Heart left ventricle (tissue), 16 donors: Measurements from ENCODE around the gene SORCS2. TPM values are rescaled to one million over a fixed set of nuclear protein-coding genes. Genes with fewer than 3 reads are reported as not detected.

ENCODE experiments used
- ATAC-seq, 4 donors: fragments of 200-7000 bp; cut with Tn5 transposase; one replicate each; pipeline ENCODE4 v1.9.1; 2020 to 2022; ENCODE audit warnings: moderate library complexity in 4 of 4, mild to moderate bottlenecking in 3 of 4, moderate number of reproducible peaks in 1 of 4
- DNase-seq, 5 donors: peaks; one replicate each; pipeline ENCODE4 v3.0.0-alpha.2; 2020
- H3K27ac ChIP-seq, 12 donors: fragments of 200-600 bp; sonication (generic) in 4 of 12; one replicate each; pipeline versions ENCODE4 v1.5.0 to v1.8.0; 2016 to 2022; ENCODE audit warnings: mild to moderate bottlenecking in 2 of 12
- H3K27me3 ChIP-seq, 9 donors: fragments of 200-600 bp; sonication (generic) in 2 of 9; one replicate each; pipeline versions ENCODE4 v1.5.1 to v1.8.0; 2016 to 2022; ENCODE audit warnings: mild to moderate bottlenecking in 3 of 9
- H3K36me3 ChIP-seq, 9 donors: fragments of 200-600 bp; sonication (generic) in 2 of 9; one replicate each; pipeline versions ENCODE4 v1.5.0 to v1.8.0; 2018 to 2022; ENCODE audit warnings: mild to moderate bottlenecking in 2 of 9
- H3K4me1 ChIP-seq, 12 donors: fragments of 200-600 bp; sonication (generic) in 4 of 12; one replicate each; pipeline versions ENCODE4 v1.5.0 to v1.8.0; 2016 to 2022; ENCODE audit warnings: mild to moderate bottlenecking in 3 of 12
- H3K4me3 ChIP-seq, 12 donors: fragments of 200-600 bp; sonication (generic) in 4 of 12; one replicate each; pipeline versions ENCODE4 v1.5.0 to v1.8.0; 2017 to 2022; ENCODE audit warnings: mild to moderate bottlenecking in 9 of 12, moderate library complexity in 4 of 12
- H3K9me3 ChIP-seq, 12 donors: fragments of 200-600 bp; sonication (generic) in 4 of 12; one replicate each; pipeline versions ENCODE4 v1.5.0 to v1.8.0; 2016 to 2022; ENCODE audit warnings: mild to moderate bottlenecking in 1 of 12
- CTCF ChIP-seq, 12 donors: fragments of 200-600 bp; sonication (generic) in 4 of 12; IDR thresholded peaks; one replicate each; pipeline versions ENCODE4 v1.5.0 to v1.8.0; 2018 to 2022; ENCODE audit warnings: antibody characterized with exemption in 12 of 12, mild to moderate bottlenecking in 5 of 12
- POLR2A ChIP-seq, 2 donors: fragments of 450-650 bp; IDR thresholded peaks; one replicate each; pipeline ENCODE4 v1.6.1; 2017; ENCODE audit warnings: antibody characterized with exemption in 2 of 2, mild to moderate bottlenecking in 2 of 2, moderate library complexity in 2 of 2
- WGBS, 4 donors: extraction: QIAGEN DNeasy Blood & Tissue Kit in 2 of 4; methylation state at CpG; one replicate each; pipeline versions ENCODE4 v1.1.5 to v1.1.7; 2013 to 2018; 5-methylcytosine and 5-hydroxymethylcytosine counted together
- intact Hi-C, 10 donors: fragments of 100-400 bp; cut with DNase I; formaldehyde crosslinking; loops; one replicate each; pipeline versions ENCODE4 v1.11.1 to v1.14.2; 2022
- polyA plus RNA-seq, 2 donors: library from polyadenylated mRNA; stranded (reverse); fragments of 200-250 nt; gene quantifications; one replicate each; pipeline ENCODE4 v1.2.3, GENCODE V29; 2013
- total RNA-seq, 9 donors: library from RNA; depleted of rRNA in 2 of 9; stranded (reverse); fragments of >200 nt in 2 of 9; fragmentation: NEBNext Ultra II Directional in 3 of 9; extraction: Animal tissue kit (Norgen Biotek cat#: 25700) in 3 of 9; gene quantifications; one replicate each; pipeline versions ENCODE4 v1.1.0 to v1.2.4, GENCODE V29; 2016 to 2023
- donor health status: ischemic (EF 13 %, LVEDD 7.1; RV severe dilation, severe dysfunction).
- donor health status: healthy with polysubstance abuse.
- donor health status: DM: no; HTN: yes; CAD: no.
- donor health status: DM: no; HTN: no; CAD: no.
- donor health status: ischemic (EF 25% LVEDD 6.9; RV normal size, moderate dysfunction).
- donor health status: ischemic (EF 25% LVEDD 5.7; RV mildly dilated, moderate dysfunction).
- donor health status: healthy.
- donor health status: DM: yes; HTN: yes; CAD: no.
- donor health status: ischemic (EF 35%, LVEDD 5.7; RV mildly dilated, moderate dysfunction).
- donor health status: nonischemic (EF 11% LVEDD 7.7; RV severe dilation, severe dysfunction).
- donor health status: DM: yes; HTN: yes; CAD: no.
- donor health status: PGD.
- donor health status: ischemic (EF 29% LVEDD 5.4; RV normal size, mild dysfunction).
- donor health status: nonischemic (EF 23%, LVEDD 6.1; RV moderate dilation, normal function).

SORCS2 gene
- total and polyA plus RNA-seq, 11 donors, result 0.28 to 5.5 (median 2.4) TPM

GRCh38 chr4:7622371-7622770 is 430.0 kb downstream of the SORCS2 start:
- intact Hi-C loops, result no loop called here
- Histone ChIP-seq H3K4me3 (no peak overlapping the region), H3K9me3 (no peaks in the 10 kb centered on the region), H3K27me3 (peaks cover 0 to 7% (median 0%) of the 10 kb centered on the region in 9 donors), H3K4me1 (no peaks in the 10 kb centered on the region), H3K27ac (no peak overlapping the region), H3K36me3 (no peaks in the 10 kb centered on the region)
- TF ChIP-seq POLR2A (IDR thresholded peaks at IDR 0.05), result no peak
- TF ChIP-seq CTCF (IDR thresholded peaks at IDR 0.05), result no peak
- ATAC-seq, result no peak
- DNase-seq, result peak in 1 of 5 donors; percentile 17
- WGBS, 4 donors, result 57 to 72% (median 65%) methylated on average over 5 to 9 of the region's 9 CpGs

- intact Hi-C loops, result no loop called here
- Histone ChIP-seq H3K4me1 (no peaks in the 10 kb centered on the region), H3K27ac (no peak overlapping the region), H3K27me3 (peaks cover 0 to 7% (median 0%) of the 10 kb centered on the region in 9 donors), H3K36me3 (no peaks in the 10 kb centered on the region), H3K4me3 (no peak overlapping the region), H3K9me3 (no peaks in the 10 kb centered on the region)
- TF ChIP-seq CTCF (IDR thresholded peaks at IDR 0.05) (no peak), POLR2A (IDR thresholded peaks at IDR 0.05) (no peak)
- 87 to 91% (median 88%) methylated on average over 13 of the region's 13 CpGs for WGBS, 4 donors
- DNase-seq, result peak in 1 of 5 donors; percentile 28
- ATAC-seq, result no peak
Observed at GRCh38 chr4:7623468-7623867, 431.1 kb downstream of the SORCS2 start.

- Histone ChIP-seq H3K27me3 (peaks cover 0 to 7% (median 0%) of the 10 kb centered on the region in 9 donors), H3K4me3 (no peak overlapping the region), H3K36me3 (no peaks in the 10 kb centered on the region), H3K4me1 (no peaks in the 10 kb centered on the region), H3K9me3 (no peaks in the 10 kb centered on the region), H3K27ac (no peak overlapping the region)
- TF ChIP-seq CTCF (IDR thresholded peaks at IDR 0.05), result no peak
- TF ChIP-seq POLR2A (IDR thresholded peaks at IDR 0.05), result no peak
- no peak for ATAC-seq
- intact Hi-C loops, result no loop called here
- WGBS, 4 donors, result 77 to 82% (median 79%) methylated on average over 11 of the region's 11 CpGs
- peak in 1 of 5 donors; percentile 7 for DNase-seq
Observed at GRCh38 chr4:7624396-7624980, 432.1 kb downstream of the SORCS2 start.

- intact Hi-C loops, result no loop called here
- Histone ChIP-seq H3K4me3 (no peak overlapping the region), H3K4me1 (peaks cover 0 to 2% (median under 1%) of the 10 kb centered on the region in 12 donors), H3K27me3 (peaks cover 0 to 7% (median 0%) of the 10 kb centered on the region in 9 donors), H3K27ac (no peak overlapping the region), H3K36me3 (no peaks in the 10 kb centered on the region), H3K9me3 (no peaks in the 10 kb centered on the region)
- TF ChIP-seq CTCF (IDR thresholded peaks at IDR 0.05), result no peak
- TF ChIP-seq POLR2A (IDR thresholded peaks at IDR 0.05), result no peak
- peak in 1 of 5 donors; percentile 60 for DNase-seq
- WGBS, 4 donors, result 9 to 40% (median 31%) methylated on average over 3 of the region's 3 CpGs
- ATAC-seq, result peak in 1 of 4 donors; percentile 38
Observed at GRCh38 chr4:7625071-7625470, 432.7 kb downstream of the SORCS2 start.
